ENCODE data around the gene TBC1D9B.

Gene TBC1D9B

GRCh38 chr5:179819296-179820126, 88.2 kb downstream of the TBC1D9B start:
- no peak for DNase-seq

GRCh38 chr5:179818746-179819295, 88.9 kb downstream of the TBC1D9B start:
- peak; percentile 71 for DNase-seq

GRCh38 chr5:179817890-179818745, 89.6 kb downstream of the TBC1D9B start:
- no peak for DNase-seq

- no peak for DNase-seq
These were observed 90.2 kb downstream of the TBC1D9B start for GRCh38 chr5:179817470-179817840.

GRCh38 chr5:179816796-179817469, 90.8 kb downstream of the TBC1D9B start:
- DNase-seq: no peak

- no peak for DNase-seq
These were observed 91.3 kb downstream of the TBC1D9B start for GRCh38 chr5:179816401-179816795.

GRCh38 chr5:179815491-179816249, 92.0 kb downstream of the TBC1D9B start:
- no peak for DNase-seq

- DNase-seq: no peak
These were observed 93.6 kb downstream of the TBC1D9B start for GRCh38 chr5:179814090-179814489.

GRCh38 chr5:179812997-179813607, 94.6 kb downstream of the TBC1D9B start:
- no peak for DNase-seq

- DNase-seq: no peak
These were observed 95.4 kb downstream of the TBC1D9B start for GRCh38 chr5:179812135-179812825.
